Measurements from ENCODE around the gene SAMM50.

SAMM50 gene

GRCh38 chr22:43980579-43980978 is 25.3 kb downstream of the SAMM50 start:
- Histone ChIP-seq H3K4me1 (ENCODE audit: control insufficient read depth, insufficient read depth, low read length, poor library complexity, severe bottlenecking) (no peaks in the 10 kb centered on the region), H3K4me3 (ENCODE audit: extremely low read depth, insufficient read depth, low read length, poor library complexity, severe bottlenecking) (no peak overlapping the region), H3K27ac (ENCODE audit: low read depth, low read length, severe bottlenecking) (no peak overlapping the region), H3K36me3 (ENCODE audit: control insufficient read depth, insufficient read depth, low read length) (peaks cover 94% of the 10 kb centered on the region), H3K9me3 (ENCODE audit: control insufficient read depth, low read length) (no peaks in the 10 kb centered on the region)
- WGBS, 2 experiments (ENCODE audit: insufficient coverage in 2 of 2) = 97 to 100% methylated on average over 6 to 7 of the region's 7 CpGs

- Histone ChIP-seq H3K9me3 (ENCODE audit: control insufficient read depth, low read length) (no peaks in the 10 kb centered on the region), H3K36me3 (ENCODE audit: control insufficient read depth, insufficient read depth, low read length) (peaks cover 93% of the 10 kb centered on the region), H3K4me3 (ENCODE audit: extremely low read depth, insufficient read depth, low read length, poor library complexity, severe bottlenecking) (no peak overlapping the region), H3K27ac (ENCODE audit: low read depth, low read length, severe bottlenecking) (no peak overlapping the region), H3K4me1 (ENCODE audit: control insufficient read depth, insufficient read depth, low read length, poor library complexity, severe bottlenecking) (no peaks in the 10 kb centered on the region)
- 97% methylated on average over 15 to 17 of the region's 17 CpGs for WGBS, 2 experiments (ENCODE audit: insufficient coverage in 2 of 2)
Observed at GRCh38 chr22:43980996-43981395, 25.8 kb downstream of the SAMM50 start.

GRCh38 chr22:43983808-43984207 is 28.6 kb downstream of the SAMM50 start:
- Histone ChIP-seq H3K27ac (ENCODE audit: low read depth, low read length, severe bottlenecking) (no peak overlapping the region), H3K4me1 (ENCODE audit: control insufficient read depth, insufficient read depth, low read length, poor library complexity, severe bottlenecking) (no peaks in the 10 kb centered on the region), H3K9me3 (ENCODE audit: control insufficient read depth, low read length) (no peaks in the 10 kb centered on the region), H3K36me3 (ENCODE audit: control insufficient read depth, insufficient read depth, low read length) (peaks cover 86% of the 10 kb centered on the region), H3K4me3 (ENCODE audit: extremely low read depth, insufficient read depth, low read length, poor library complexity, severe bottlenecking) (no peak overlapping the region)
- WGBS, 2 experiments (ENCODE audit: insufficient coverage in 2 of 2) = 96 to 97% methylated on average over 14 of the region's 16 CpGs

GRCh38 chr22:43985532-43985931 is 30.3 kb downstream of the SAMM50 start:
- no peaks in the 10 kb centered on the region for H3K9me3 ChIP-seq (ENCODE audit: control insufficient read depth, low read length)
- peaks cover 85% of the 10 kb centered on the region for H3K36me3 ChIP-seq (ENCODE audit: control insufficient read depth, insufficient read depth, low read length)
- 82 to 84% methylated on average over 7 to 8 of the region's 12 CpGs for WGBS, 2 experiments (ENCODE audit: insufficient coverage in 2 of 2)

GRCh38 chr22:43988116-43988820 is 33.0 kb downstream of the SAMM50 start:
- H3K36me3 ChIP-seq (ENCODE audit: control insufficient read depth, insufficient read depth, low read length) = peaks cover 85% of the 10 kb centered on the region
- WGBS, 2 experiments (ENCODE audit: insufficient coverage in 2 of 2) = 89 to 93% methylated on average over 8 of the region's 8 CpGs
- peaks cover 3% of the 10 kb centered on the region for H3K4me1 ChIP-seq (ENCODE audit: control insufficient read depth, insufficient read depth, low read length, poor library complexity, severe bottlenecking)

More at GRCh38 chr22:43985532-43985931, 30.3 kb downstream of the SAMM50 start:
- H3K4me1 ChIP-seq (ENCODE audit: control insufficient read depth, insufficient read depth, low read length, poor library complexity, severe bottlenecking) = no peaks in the 10 kb centered on the region
- no peak overlapping the region for H3K27ac ChIP-seq (ENCODE audit: low read depth, low read length, severe bottlenecking)
- no peak overlapping the region for H3K4me3 ChIP-seq (ENCODE audit: extremely low read depth, insufficient read depth, low read length, poor library complexity, severe bottlenecking)

GRCh38 chr22:43988960-43989359 is 33.7 kb downstream of the SAMM50 start:
- Histone ChIP-seq H3K36me3 (ENCODE audit: control insufficient read depth, insufficient read depth, low read length) (peaks cover 85% of the 10 kb centered on the region), H3K27ac (ENCODE audit: low read depth, low read length, severe bottlenecking) (no peak overlapping the region)

More at GRCh38 chr22:43988116-43988820, 33.0 kb downstream of the SAMM50 start:
- Histone ChIP-seq H3K9me3 (ENCODE audit: control insufficient read depth, low read length) (no peaks in the 10 kb centered on the region), H3K4me3 (ENCODE audit: extremely low read depth, insufficient read depth, low read length, poor library complexity, severe bottlenecking) (no peak overlapping the region), H3K27ac (ENCODE audit: low read depth, low read length, severe bottlenecking) (no peak overlapping the region)

GRCh38 chr22:43990044-43990443 is 34.8 kb downstream of the SAMM50 start:
- peaks cover 86% of the 10 kb centered on the region for H3K36me3 ChIP-seq (ENCODE audit: control insufficient read depth, insufficient read depth, low read length)

More at GRCh38 chr22:43988960-43989359, 33.7 kb downstream of the SAMM50 start:
- Histone ChIP-seq H3K4me3 (ENCODE audit: extremely low read depth, insufficient read depth, low read length, poor library complexity, severe bottlenecking) (no peak overlapping the region), H3K4me1 (ENCODE audit: control insufficient read depth, insufficient read depth, low read length, poor library complexity, severe bottlenecking) (peaks cover 3% of the 10 kb centered on the region), H3K9me3 (ENCODE audit: control insufficient read depth, low read length) (no peaks in the 10 kb centered on the region)
- WGBS, 2 experiments (ENCODE audit: insufficient coverage in 2 of 2) = 96 to 100% methylated on average over 1 to 3 of the region's 10 CpGs

GRCh38 chr22:43991316-43992020 is 36.2 kb downstream of the SAMM50 start:
- no peak overlapping the region for H3K27ac ChIP-seq (ENCODE audit: low read depth, low read length, severe bottlenecking)
- 95 to 96% methylated on average over 6 to 9 of the region's 11 CpGs for WGBS, 2 experiments (ENCODE audit: insufficient coverage in 2 of 2)
- H3K36me3 ChIP-seq (ENCODE audit: control insufficient read depth, insufficient read depth, low read length) = peaks cover 87% of the 10 kb centered on the region
- no peaks in the 10 kb centered on the region for H3K9me3 ChIP-seq (ENCODE audit: control insufficient read depth, low read length)
- H3K4me3 ChIP-seq (ENCODE audit: extremely low read depth, insufficient read depth, low read length, poor library complexity, severe bottlenecking) = no peak overlapping the region
- H3K4me1 ChIP-seq (ENCODE audit: control insufficient read depth, insufficient read depth, low read length, poor library complexity, severe bottlenecking) = peaks cover 5% of the 10 kb centered on the region

More at GRCh38 chr22:43990044-43990443, 34.8 kb downstream of the SAMM50 start:
- Histone ChIP-seq H3K9me3 (ENCODE audit: control insufficient read depth, low read length) (no peaks in the 10 kb centered on the region), H3K4me3 (ENCODE audit: extremely low read depth, insufficient read depth, low read length, poor library complexity, severe bottlenecking) (no peak overlapping the region), H3K4me1 (ENCODE audit: control insufficient read depth, insufficient read depth, low read length, poor library complexity, severe bottlenecking) (peaks cover 3% of the 10 kb centered on the region), H3K27ac (ENCODE audit: low read depth, low read length, severe bottlenecking) (no peak overlapping the region)
- 91 to 95% methylated on average over 9 to 11 of the region's 13 CpGs for WGBS, 2 experiments (ENCODE audit: insufficient coverage in 2 of 2)

GRCh38 chr22:43992331-43992821 is 37.1 kb downstream of the SAMM50 start:
- peaks cover 86% of the 10 kb centered on the region for H3K36me3 ChIP-seq (ENCODE audit: control insufficient read depth, insufficient read depth, low read length)
- whole genome bisulfite sequencing, 2 experiments (ENCODE audit: insufficient coverage in 2 of 2) = 87 to 93% methylated on average over 6 of the region's 16 CpGs

GRCh38 chr22:43993072-43993760 is 38.0 kb downstream of the SAMM50 start:
- peaks cover 93% of the 10 kb centered on the region for H3K36me3 ChIP-seq (ENCODE audit: control insufficient read depth, insufficient read depth, low read length)
- WGBS, 2 experiments (ENCODE audit: insufficient coverage in 2 of 2) = 35 to 51% methylated on average over 15 to 17 of the region's 20 CpGs
- H3K9me3 ChIP-seq (ENCODE audit: control insufficient read depth, low read length) = no peaks in the 10 kb centered on the region
- H3K4me3 ChIP-seq (ENCODE audit: extremely low read depth, insufficient read depth, low read length, poor library complexity, severe bottlenecking) = no peak overlapping the region
- H3K27ac ChIP-seq (ENCODE audit: low read depth, low read length, severe bottlenecking) = no peak overlapping the region
- H3K4me1 ChIP-seq (ENCODE audit: control insufficient read depth, insufficient read depth, low read length, poor library complexity, severe bottlenecking) = peaks cover 5% of the 10 kb centered on the region

More at GRCh38 chr22:43992331-43992821, 37.1 kb downstream of the SAMM50 start:
- H3K4me1 ChIP-seq (ENCODE audit: control insufficient read depth, insufficient read depth, low read length, poor library complexity, severe bottlenecking) = peaks cover 5% of the 10 kb centered on the region
- H3K27ac ChIP-seq (ENCODE audit: low read depth, low read length, severe bottlenecking) = no peak overlapping the region
- no peak overlapping the region for H3K4me3 ChIP-seq (ENCODE audit: extremely low read depth, insufficient read depth, low read length, poor library complexity, severe bottlenecking)
- H3K9me3 ChIP-seq (ENCODE audit: control insufficient read depth, low read length) = no peaks in the 10 kb centered on the region
